Activated naive CD8-positive, alpha-beta T cell (primary cell): ENCODE measurements around the gene MICALL1.
A peak's percentile ranks its signal among the peaks of the same experiment; 100 is the strongest.

ENCODE experiments used
- H3K27ac Mint-ChIP-seq: one replicate; pipeline ENCODE4 v1.8.0; 2021; ENCODE audit warnings: mixed read lengths
- H3K27me3 Mint-ChIP-seq: one replicate; pipeline ENCODE4 v1.8.0; 2021; ENCODE audit warnings: mixed read lengths
- H3K36me3 Mint-ChIP-seq: one replicate; pipeline ENCODE4 v1.8.0; 2021; ENCODE audit warnings: mixed read lengths
- H3K4me1 Mint-ChIP-seq: one replicate; pipeline ENCODE4 v1.8.0; 2021; ENCODE audit warnings: low read depth, mixed read lengths
- H3K4me3 Mint-ChIP-seq: one replicate; pipeline ENCODE4 v1.8.0; 2021; ENCODE audit warnings: mild to moderate bottlenecking, mixed read lengths
- H3K9me3 Mint-ChIP-seq: one replicate; pipeline ENCODE4 v1.8.0; 2021; ENCODE audit warnings: low read depth, mixed read lengths

MICALL1 gene

DNA sequence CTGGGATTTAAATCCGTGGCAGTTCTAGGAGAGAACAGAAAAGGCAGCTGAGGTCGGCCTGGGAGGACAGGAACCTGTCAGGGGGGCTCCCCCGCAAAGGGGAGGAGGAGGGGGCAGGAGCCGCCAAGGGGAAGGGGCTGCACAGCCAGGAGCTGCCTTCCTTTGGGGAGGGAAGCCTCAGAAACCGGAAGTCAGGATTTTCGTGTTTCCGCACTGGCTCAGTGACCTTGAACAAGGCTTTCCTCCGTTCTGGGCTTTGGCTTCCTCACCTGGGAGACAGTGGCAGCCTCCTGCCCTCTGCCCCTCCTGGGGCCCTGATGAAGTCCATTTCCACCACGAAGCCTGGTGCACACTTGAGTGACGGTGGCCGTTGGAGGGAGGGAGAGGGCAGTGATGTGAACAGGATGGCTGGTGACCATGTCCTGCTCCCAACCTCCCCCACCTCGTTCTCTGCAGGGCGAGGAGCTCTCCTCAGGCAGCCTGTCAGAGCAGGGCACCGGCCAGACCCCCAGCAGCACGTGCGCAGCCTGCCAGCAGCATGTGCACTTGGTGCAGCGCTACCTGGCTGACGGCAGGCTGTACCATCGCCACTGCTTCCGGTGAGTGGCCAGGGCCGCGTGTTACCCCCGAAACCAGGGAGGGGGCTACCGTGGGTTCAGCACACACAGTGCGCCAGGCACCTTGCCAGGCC is 12.6 kb downstream of the MICALL1 start:
- Mint-ChIP-seq H3K9me3 (no peaks in the 10 kb centered on the region), H3K4me3 (no peak overlapping the region), H3K27ac (no peak overlapping the region), H3K36me3 (no peaks in the 10 kb centered on the region), H3K4me1 (peaks cover 4% of the 10 kb centered on the region), H3K27me3 (no peaks in the 10 kb centered on the region)

DNA sequence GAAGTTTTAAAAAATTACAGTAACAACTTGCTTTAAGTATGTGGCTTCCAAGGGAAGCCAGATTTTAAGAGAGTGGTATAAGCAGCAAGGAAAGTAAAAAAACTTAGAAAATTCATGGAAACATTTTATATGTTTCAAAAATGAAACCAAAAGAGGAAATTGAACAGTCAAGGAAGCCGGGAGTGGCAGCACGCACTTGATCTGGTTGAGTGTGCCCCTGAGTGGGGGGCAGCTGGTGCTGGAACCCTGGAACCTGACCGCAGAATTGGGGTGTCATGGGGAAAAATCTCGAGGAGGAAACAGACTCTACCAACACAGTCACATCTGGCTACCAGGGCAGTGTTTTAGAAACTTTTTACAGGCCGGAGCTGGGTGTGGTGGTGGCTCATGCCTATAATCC is 14.0 kb downstream of the MICALL1 start:
- peak overlapping the region; percentile 83 for H3K27ac Mint-ChIP-seq
- H3K27me3 Mint-ChIP-seq = no peaks in the 10 kb centered on the region
- H3K9me3 Mint-ChIP-seq = no peaks in the 10 kb centered on the region
- no peaks in the 10 kb centered on the region for H3K36me3 Mint-ChIP-seq
- H3K4me1 Mint-ChIP-seq = peaks cover 4% of the 10 kb centered on the region
- no peak overlapping the region for H3K4me3 Mint-ChIP-seq

DNA sequence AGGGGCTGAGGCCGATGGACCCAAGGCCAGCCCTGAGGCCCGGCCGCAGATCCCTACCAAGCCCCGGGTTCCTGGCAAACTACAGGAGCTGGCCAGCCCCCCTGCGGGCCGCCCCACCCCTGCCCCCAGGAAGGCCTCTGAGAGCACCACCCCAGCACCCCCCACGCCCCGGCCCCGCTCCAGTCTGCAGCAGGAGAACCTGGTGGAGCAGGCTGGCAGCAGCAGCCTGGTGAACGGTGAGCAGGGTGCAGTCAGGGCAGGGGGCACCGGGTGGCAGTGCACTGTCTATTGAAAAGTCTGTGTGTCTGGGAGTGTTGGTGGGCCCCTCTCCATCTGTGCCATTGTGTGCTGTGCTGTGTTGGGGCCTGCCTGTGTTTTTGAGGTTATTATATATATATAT is 16.1 kb downstream of the MICALL1 start:
- Mint-ChIP-seq H3K27ac (no peak overlapping the region), H3K9me3 (no peaks in the 10 kb centered on the region), H3K4me1 (peaks cover 4% of the 10 kb centered on the region), H3K4me3 (no peak overlapping the region), H3K27me3 (no peaks in the 10 kb centered on the region), H3K36me3 (no peaks in the 10 kb centered on the region)

DNA sequence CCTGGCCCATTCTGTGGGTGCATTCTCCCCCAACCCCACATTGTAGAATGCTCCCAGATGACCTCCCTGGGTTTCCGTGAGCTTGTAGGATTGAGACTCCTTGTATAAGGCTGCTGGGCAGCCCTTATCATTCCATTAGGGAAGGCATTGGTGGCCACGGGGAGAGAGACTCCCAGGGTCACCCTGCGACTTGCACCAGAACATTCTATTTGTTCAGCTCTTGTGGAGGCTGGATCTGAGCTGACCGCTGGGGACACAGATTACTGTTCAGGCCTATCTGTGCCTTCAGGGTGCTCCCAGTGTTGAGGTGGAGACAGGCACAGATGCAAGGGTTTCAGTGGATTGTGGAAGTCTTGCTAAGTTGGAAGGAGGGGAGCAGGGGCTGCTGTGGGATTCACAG is 17.8 kb downstream of the MICALL1 start:
- Mint-ChIP-seq H3K4me1 (peaks cover 4% of the 10 kb centered on the region), H3K27me3 (no peaks in the 10 kb centered on the region), H3K36me3 (no peaks in the 10 kb centered on the region), H3K27ac (no peak overlapping the region), H3K9me3 (no peaks in the 10 kb centered on the region), H3K4me3 (no peak overlapping the region)

DNA sequence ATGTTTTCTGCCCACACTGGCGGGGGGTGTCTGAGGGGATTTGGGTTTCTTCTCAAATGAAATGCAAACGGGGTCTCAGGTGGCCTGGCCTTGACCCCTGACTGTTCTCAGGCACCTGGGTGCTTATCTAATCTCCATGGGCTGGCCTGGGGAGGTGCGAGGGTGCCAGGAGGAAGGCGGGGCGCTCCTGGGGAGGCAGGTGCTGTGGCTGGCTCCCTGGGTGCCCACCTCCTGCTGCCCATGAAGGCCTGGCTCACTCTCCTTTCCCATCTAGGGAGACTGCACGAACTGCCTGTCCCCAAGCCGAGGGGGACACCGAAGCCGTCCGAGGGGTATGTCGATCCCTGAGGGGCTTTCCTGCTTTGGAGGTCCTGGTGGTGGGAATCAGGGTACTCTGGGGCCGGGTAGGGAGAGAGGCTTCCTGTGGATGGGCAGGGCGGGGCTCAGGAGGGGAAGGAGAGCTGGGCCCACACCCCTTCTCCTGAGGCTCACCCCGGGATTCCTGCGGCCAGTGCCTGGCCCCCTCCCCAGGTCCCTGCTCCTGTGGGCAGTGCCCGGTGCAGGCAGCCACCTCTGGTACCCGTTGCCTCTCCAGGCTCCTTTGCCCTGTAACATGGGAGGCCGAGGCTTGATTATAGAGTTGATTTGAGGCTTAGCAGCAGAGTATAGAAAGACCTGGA is 18.4 kb downstream of the MICALL1 start:
- H3K9me3 Mint-ChIP-seq = no peaks in the 10 kb centered on the region
- H3K36me3 Mint-ChIP-seq = no peaks in the 10 kb centered on the region

GRCh38 chr22:37925330-37925729 is 19.2 kb downstream of the MICALL1 start:
- Mint-ChIP-seq H3K9me3 (no peaks in the 10 kb centered on the region), H3K4me3 (no peak overlapping the region), H3K36me3 (no peaks in the 10 kb centered on the region), H3K27ac (no peak overlapping the region), H3K4me1 (no peaks in the 10 kb centered on the region), H3K27me3 (no peaks in the 10 kb centered on the region)

More for the DNA sequence above, 18.4 kb downstream of the MICALL1 start:
- H3K27me3 Mint-ChIP-seq = no peaks in the 10 kb centered on the region
- no peak overlapping the region for H3K27ac Mint-ChIP-seq
- H3K4me1 Mint-ChIP-seq = peaks cover 4% of the 10 kb centered on the region
- no peak overlapping the region for H3K4me3 Mint-ChIP-seq

DNA sequence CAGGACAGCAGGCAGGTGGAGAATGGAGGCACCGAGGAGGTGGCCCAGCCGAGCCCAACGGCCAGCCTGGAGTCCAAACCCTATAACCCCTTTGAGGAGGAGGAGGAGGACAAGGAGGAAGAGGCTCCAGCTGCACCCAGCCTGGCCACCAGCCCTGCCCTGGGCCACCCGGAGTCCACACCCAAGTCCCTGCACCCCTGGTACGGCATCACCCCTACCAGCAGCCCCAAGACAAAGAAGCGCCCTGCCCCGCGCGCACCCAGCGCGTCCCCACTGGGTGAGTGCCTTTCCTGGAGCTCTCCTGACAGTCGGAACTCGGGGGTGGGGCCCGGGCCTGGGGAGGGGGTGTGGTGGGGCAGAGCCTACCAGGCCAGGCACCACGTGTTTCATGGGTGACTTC is 19.7 kb downstream of the MICALL1 start:
- H3K9me3 Mint-ChIP-seq = no peaks in the 10 kb centered on the region
- H3K27me3 Mint-ChIP-seq = no peaks in the 10 kb centered on the region
- no peak overlapping the region for H3K4me3 Mint-ChIP-seq
- H3K27ac Mint-ChIP-seq = no peak overlapping the region
- H3K36me3 Mint-ChIP-seq = no peaks in the 10 kb centered on the region
- H3K4me1 Mint-ChIP-seq = no peaks in the 10 kb centered on the region

DNA sequence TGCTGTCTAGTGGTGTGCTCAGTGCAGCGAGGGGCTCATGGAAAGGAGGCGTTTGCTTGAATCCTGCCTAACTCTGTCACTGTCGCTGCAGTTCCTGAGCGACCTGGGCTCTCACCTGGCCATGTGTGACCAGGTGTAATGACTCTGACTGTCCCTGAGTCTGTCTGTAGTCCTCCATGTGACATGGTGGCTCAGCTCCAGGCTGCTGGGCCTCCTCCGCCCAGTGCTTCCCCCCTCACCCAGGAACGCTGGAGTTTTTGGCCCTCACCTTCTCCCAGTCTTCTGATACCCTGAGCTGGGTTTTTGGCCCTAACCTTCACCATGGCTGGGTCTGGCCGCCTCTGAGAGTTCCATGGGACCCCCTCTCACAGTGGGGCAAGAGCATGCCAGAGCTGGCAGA is 20.3 kb downstream of the MICALL1 start:
- Mint-ChIP-seq H3K4me1 (peaks cover 2% of the 10 kb centered on the region), H3K27ac (no peak overlapping the region), H3K4me3 (no peak overlapping the region), H3K36me3 (no peaks in the 10 kb centered on the region), H3K27me3 (no peaks in the 10 kb centered on the region), H3K9me3 (no peaks in the 10 kb centered on the region)

- Mint-ChIP-seq H3K27me3 (no peaks in the 10 kb centered on the region), H3K4me1 (peaks cover 2% of the 10 kb centered on the region), H3K4me3 (no peak overlapping the region), H3K9me3 (no peaks in the 10 kb centered on the region), H3K36me3 (no peaks in the 10 kb centered on the region), H3K27ac (no peak overlapping the region)
Observed at GRCh38 chr22:37926771-37927636, 20.9 kb downstream of the MICALL1 start.

- Mint-ChIP-seq H3K9me3 (no peaks in the 10 kb centered on the region), H3K36me3 (no peaks in the 10 kb centered on the region), H3K27me3 (no peaks in the 10 kb centered on the region), H3K27ac (no peak overlapping the region), H3K4me3 (no peak overlapping the region), H3K4me1 (peaks cover 2% of the 10 kb centered on the region)
Observed at GRCh38 chr22:37927637-37927936, 21.5 kb downstream of the MICALL1 start.

DNA sequence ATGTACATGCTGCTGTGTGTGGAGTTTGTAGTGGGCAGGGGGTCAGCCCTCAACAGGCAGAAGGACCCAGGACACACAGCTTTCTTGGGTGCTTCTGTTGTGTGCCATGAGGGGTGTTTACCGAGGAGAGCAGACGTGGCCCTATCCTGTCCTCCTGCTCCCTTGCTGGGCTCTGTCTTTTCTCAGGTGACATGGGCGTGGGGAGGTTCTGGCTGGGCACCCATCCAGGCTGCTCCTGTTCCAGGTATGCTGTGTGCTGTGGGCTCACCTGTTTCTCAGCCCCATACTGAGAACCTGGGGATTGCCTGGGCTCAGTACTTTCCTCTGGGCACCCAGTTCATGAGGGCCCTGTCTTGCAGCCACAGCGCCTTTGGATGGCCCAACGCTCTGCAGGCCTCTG is 23.3 kb downstream of the MICALL1 start:
- Mint-ChIP-seq H3K4me1 (peaks cover 9% of the 10 kb centered on the region), H3K9me3 (no peaks in the 10 kb centered on the region), H3K27me3 (no peaks in the 10 kb centered on the region), H3K4me3 (no peak overlapping the region), H3K36me3 (no peaks in the 10 kb centered on the region), H3K27ac (no peak overlapping the region)

DNA sequence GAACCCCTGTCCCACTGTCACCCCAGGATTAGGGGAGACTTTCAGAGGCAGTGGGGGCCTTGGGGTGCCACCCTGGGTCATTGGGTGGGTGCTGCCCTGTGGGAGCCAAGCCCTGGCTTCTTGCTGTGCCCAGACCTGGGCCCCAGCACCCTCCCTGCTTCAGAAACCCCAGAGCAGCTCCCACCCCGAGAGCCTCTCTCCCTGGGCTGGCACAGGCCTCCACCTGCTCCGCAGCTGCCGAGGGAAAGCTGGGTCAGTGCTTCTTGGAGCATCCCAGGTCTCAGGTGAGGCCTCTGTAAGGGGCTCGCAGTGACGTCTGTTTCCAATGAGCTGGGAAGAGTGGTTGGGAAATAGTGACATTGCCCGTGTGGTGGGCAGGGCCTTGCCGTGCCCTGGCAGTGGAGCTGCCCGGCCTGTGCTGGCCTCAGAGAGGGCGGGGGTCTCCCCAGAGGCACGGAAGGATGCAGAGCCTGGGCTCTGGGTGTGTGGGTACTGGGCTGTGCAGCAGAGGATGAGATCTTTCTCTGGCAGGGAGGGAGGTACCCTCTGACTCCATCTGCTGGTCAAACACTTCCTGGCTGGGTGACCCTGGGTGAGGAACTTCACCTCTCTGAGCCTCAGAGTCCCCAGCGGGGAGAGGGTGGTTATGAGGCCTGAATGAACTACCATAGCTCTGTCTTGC is 24.3 kb downstream of the MICALL1 start:
- H3K9me3 Mint-ChIP-seq = no peaks in the 10 kb centered on the region
- no peaks in the 10 kb centered on the region for H3K27me3 Mint-ChIP-seq
- peaks cover 9% of the 10 kb centered on the region for H3K4me1 Mint-ChIP-seq
- H3K36me3 Mint-ChIP-seq = no peaks in the 10 kb centered on the region
- H3K27ac Mint-ChIP-seq = no peak overlapping the region
- H3K4me3 Mint-ChIP-seq = no peak overlapping the region

GRCh38 chr22:37930952-37931440 is 24.9 kb downstream of the MICALL1 start:
- Mint-ChIP-seq H3K36me3 (no peaks in the 10 kb centered on the region), H3K9me3 (no peaks in the 10 kb centered on the region), H3K4me1 (peaks cover 9% of the 10 kb centered on the region), H3K27me3 (no peaks in the 10 kb centered on the region), H3K27ac (no peak overlapping the region), H3K4me3 (no peak overlapping the region)

DNA sequence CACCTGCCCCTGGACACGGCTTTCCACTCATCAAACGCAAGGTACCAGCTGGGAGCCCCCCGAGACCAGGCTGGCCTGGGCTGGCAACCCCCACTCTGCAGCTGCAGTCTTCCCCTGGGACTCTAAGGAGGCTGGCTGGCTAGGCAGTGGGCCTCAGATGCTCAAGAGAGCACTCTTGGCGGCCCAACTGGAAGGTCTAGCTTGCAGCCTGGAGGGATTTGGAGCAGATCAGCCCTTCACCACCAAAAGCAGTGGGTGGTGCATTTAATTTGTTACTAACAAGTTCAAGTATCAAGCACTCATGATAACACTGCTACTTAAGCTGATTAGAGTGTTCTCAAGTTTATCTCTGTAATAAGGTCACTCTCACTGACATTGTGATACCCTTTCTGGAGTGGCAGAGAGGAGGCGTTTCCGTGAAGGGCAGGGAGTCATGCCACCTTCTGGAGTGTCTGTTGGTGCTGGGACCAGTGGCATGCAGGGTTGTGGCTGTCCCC is 25.8 kb downstream of the MICALL1 start:
- Mint-ChIP-seq H3K36me3 (no peaks in the 10 kb centered on the region), H3K4me3 (no peak overlapping the region), H3K9me3 (no peaks in the 10 kb centered on the region), H3K27me3 (no peaks in the 10 kb centered on the region), H3K4me1 (peaks cover 9% of the 10 kb centered on the region), H3K27ac (no peak overlapping the region)

DNA sequence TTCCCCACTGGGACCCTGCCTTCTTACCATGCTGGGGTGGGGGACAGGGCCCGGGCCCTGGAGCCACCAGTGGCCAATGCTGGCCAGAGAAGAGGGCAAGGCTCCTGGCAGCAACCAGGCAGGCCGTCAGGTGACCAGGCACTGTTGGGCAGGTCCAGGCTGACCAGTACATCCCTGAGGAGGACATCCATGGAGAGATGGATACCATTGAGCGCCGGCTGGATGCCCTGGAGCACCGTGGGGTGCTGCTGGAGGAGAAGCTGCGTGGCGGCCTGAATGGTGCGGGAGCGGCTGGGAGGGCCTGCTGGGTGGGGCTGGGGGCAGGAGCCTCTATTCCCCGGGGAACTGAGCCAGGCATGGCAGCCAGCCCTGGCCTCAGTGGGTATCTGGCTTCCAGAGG is 26.3 kb downstream of the MICALL1 start:
- no peak overlapping the region for H3K4me3 Mint-ChIP-seq
- H3K36me3 Mint-ChIP-seq = no peaks in the 10 kb centered on the region
- no peaks in the 10 kb centered on the region for H3K27me3 Mint-ChIP-seq
- no peak overlapping the region for H3K27ac Mint-ChIP-seq
- no peaks in the 10 kb centered on the region for H3K9me3 Mint-ChIP-seq
- peaks cover 9% of the 10 kb centered on the region for H3K4me1 Mint-ChIP-seq
